GM19467 (cell line): ENCODE data around the gene VWA7.

Source experiments
- ATAC-seq: cut with Tn5 transposase; IDR thresholded peaks from one replicate; pipeline ENCODE4 v1.9.1; 2021; ENCODE audit warnings: mild to moderate bottlenecking, moderate library complexity; ENCODE audit not compliant: unreplicated experiment

Gene VWA7

GRCh38 chr6:31717499-31718222 lies 59.5 kb downstream of the VWA7 start:
- ATAC-seq = no peak
